ENCODE measurements around the gene GTF2A1. TPM values are rescaled to one million over a fixed set of nuclear protein-coding genes. Genes with fewer than 3 reads are reported as not detected.

Gene GTF2A1
- total and polyA plus RNA-seq, 5 donors from 2014 or later, result 6.9 to 26.2 (median 8.6) TPM

DNA sequence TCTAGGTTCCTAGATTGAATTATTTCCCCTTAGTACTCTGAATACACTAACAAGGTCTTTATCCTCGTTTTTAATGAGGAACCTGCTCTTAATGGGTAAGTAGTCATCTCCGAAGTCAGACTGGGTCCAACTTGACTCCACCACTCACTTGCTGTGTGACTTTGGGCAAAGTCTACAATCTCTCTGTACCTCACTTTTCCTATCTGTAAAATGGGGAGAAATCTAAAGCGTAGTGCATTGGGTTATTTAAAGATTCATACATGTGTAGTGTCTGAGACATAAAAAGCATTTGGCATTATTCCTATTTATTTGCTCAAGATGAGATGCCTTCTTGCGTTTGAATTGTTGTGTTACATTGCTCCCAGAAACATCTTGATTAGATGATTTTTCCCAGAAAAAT, 51.5 kb downstream of the GTF2A1 start:
- Mint-ChIP-seq H3K27me3 (no peaks in the 10 kb centered on the region), H3K9me3 (no peaks in the 10 kb centered on the region), H3K4me3 (peak overlapping the region; percentile 83 to 95 (median 94)), H3K27ac (peak overlapping the region; percentile 94 to 96 (median 95)), H3K4me1 (peaks cover 13 to 38% (median 27%) of the 10 kb centered on the region in 4 donors), H3K36me3 (no peaks in the 10 kb centered on the region)
- Histone ChIP-seq H3K27ac (ENCODE audit: insufficient read depth, low read length, poor library complexity, severe bottlenecking) (peak overlapping the region; percentile 87), H3K36me3 (ENCODE audit: control insufficient read depth, insufficient read depth, low read length) (no peaks in the 10 kb centered on the region), H3K4me3 (ENCODE audit: low read depth, low read length) (peak overlapping the region; percentile 79), H3K27me3 (ENCODE audit: control insufficient read depth, insufficient read depth, low read length) (no peaks in the 10 kb centered on the region), H3K4me1 (ENCODE audit: control insufficient read depth, insufficient read depth, low read length, poor library complexity, severe bottlenecking) (peaks cover 23% of the 10 kb centered on the region), H3K9me3 (ENCODE audit: control insufficient read depth in 2 of 2, low read length in 2 of 2) (no peaks in the 10 kb centered on the region)
- DNase-seq (no peak), ATAC-seq (ENCODE audit: low read depth in 2 of 2) (no peak)

DNA sequence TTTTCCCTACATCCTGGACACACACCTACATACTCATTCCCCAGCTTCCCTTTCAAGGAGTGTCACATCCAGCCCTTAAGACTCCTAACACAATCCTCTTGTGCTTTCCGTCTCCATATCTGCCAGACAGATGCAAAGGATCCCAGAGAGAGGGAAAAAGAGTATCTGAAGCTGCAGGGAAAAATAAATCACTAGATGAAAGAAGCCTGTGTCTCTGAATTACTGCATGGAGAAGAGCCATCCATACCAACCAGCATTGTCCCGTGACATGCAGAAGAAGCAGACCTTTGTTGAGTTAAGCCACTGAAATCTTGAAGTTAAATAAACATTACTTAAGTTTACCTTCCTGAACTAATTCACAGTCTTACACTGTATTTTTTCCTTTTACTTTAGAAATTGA, 54.6 kb downstream of the GTF2A1 start:
- H3K4me1 ChIP-seq (ENCODE audit: control insufficient read depth, insufficient read depth, low read length, poor library complexity, severe bottlenecking), result peaks cover 23% of the 10 kb centered on the region
- Mint-ChIP-seq H3K9me3 (no peaks in the 10 kb centered on the region), H3K4me1 (peaks cover 21 to 31% (median 24%) of the 10 kb centered on the region in 4 donors), H3K36me3 (no peaks in the 10 kb centered on the region), H3K4me3 (no peak overlapping the region), H3K27ac (no peak overlapping the region), H3K27me3 (no peaks in the 10 kb centered on the region)
- DNase-seq (no peak), ATAC-seq (ENCODE audit: low read depth in 2 of 2) (no peak)
- H3K27ac ChIP-seq (ENCODE audit: insufficient read depth, low read length, poor library complexity, severe bottlenecking), result no peak overlapping the region
- H3K4me3 ChIP-seq (ENCODE audit: low read depth, low read length), result no peak overlapping the region
- no peaks in the 10 kb centered on the region for H3K27me3 ChIP-seq (ENCODE audit: control insufficient read depth, insufficient read depth, low read length)
- H3K9me3 ChIP-seq (ENCODE audit: control insufficient read depth in 2 of 2, low read length in 2 of 2), result no peaks in the 10 kb centered on the region
- H3K36me3 ChIP-seq (ENCODE audit: control insufficient read depth, insufficient read depth, low read length), result no peaks in the 10 kb centered on the region

DNA sequence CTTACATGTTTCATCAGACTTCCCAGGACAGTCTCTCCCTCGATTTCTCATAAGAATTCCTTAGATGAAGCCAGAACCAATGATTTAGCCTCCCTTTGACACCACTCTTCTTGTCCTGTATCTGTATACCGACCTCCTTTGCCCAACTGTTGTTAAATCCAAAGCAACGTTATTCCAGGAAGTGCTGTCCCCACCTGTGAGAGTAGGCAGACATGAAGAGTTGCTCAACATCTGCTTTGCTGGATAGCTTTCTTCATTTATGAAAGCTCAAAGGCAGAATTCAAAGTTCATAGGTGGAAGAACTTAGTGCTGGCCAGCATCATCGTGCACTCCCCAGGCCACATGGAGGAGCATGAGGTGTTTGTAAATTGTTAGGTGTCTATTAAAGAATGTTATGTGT, 55.6 kb downstream of the GTF2A1 start:
- Mint-ChIP-seq H3K4me1 (peaks cover 14 to 22% (median 17%) of the 10 kb centered on the region in 4 donors), H3K27me3 (no peaks in the 10 kb centered on the region), H3K36me3 (no peaks in the 10 kb centered on the region), H3K27ac (no peak overlapping the region), H3K4me3 (no peak overlapping the region), H3K9me3 (no peaks in the 10 kb centered on the region)
- Histone ChIP-seq H3K36me3 (ENCODE audit: control insufficient read depth, insufficient read depth, low read length) (no peaks in the 10 kb centered on the region), H3K27me3 (ENCODE audit: control insufficient read depth, insufficient read depth, low read length) (no peaks in the 10 kb centered on the region), H3K4me1 (ENCODE audit: control insufficient read depth, insufficient read depth, low read length, poor library complexity, severe bottlenecking) (peaks cover 14% of the 10 kb centered on the region), H3K4me3 (ENCODE audit: low read depth, low read length) (no peak overlapping the region), H3K9me3 (ENCODE audit: control insufficient read depth in 2 of 2, low read length in 2 of 2) (no peaks in the 10 kb centered on the region), H3K27ac (ENCODE audit: insufficient read depth, low read length, poor library complexity, severe bottlenecking) (no peak overlapping the region)
- DNase-seq, result no peak
- no peak for ATAC-seq (ENCODE audit: low read depth in 2 of 2)

DNA sequence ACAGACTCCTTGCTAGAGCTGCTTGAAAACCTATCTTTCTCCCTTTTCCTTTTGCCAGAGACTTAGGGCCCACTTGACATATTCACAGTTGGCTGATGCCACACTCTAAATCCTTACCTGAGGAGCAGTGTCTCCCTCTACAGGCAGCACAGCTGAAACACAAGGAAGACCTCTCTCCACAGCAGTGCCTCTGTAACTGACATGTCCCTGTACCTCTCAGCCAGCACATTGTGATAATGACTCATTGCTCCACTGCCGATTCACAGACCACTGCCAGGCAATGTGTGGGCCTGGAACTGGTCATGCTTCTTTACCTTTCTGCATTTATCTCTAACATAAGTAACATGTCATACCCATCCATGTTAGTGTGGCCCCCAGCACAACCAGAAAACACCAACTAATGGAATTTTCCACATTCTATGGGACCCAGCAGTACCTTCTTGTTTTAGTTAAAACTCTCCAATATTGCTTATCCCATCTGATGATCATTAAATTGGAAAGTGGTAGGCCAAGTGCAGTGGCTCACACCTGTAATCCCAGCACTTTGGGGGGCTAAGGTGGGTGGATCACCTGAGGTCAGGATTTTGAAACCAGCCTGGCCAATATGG, 56.5 kb downstream of the GTF2A1 start:
- Mint-ChIP-seq H3K36me3 (no peaks in the 10 kb centered on the region), H3K9me3 (no peaks in the 10 kb centered on the region), H3K4me3 (no peak overlapping the region), H3K4me1 (peaks cover 8 to 13% (median 11%) of the 10 kb centered on the region in 4 donors), H3K27ac (peak overlapping the region in 2 of 3 donors; percentile 60 to 65), H3K27me3 (no peaks in the 10 kb centered on the region)
- DNase-seq, result peak in 2 of 3 donors; percentile 16 to 79
- Histone ChIP-seq H3K27me3 (ENCODE audit: control insufficient read depth, insufficient read depth, low read length) (no peaks in the 10 kb centered on the region), H3K4me1 (ENCODE audit: control insufficient read depth, insufficient read depth, low read length, poor library complexity, severe bottlenecking) (peaks cover 5% of the 10 kb centered on the region), H3K9me3 (ENCODE audit: control insufficient read depth in 2 of 2, low read length in 2 of 2) (no peaks in the 10 kb centered on the region), H3K4me3 (ENCODE audit: low read depth, low read length) (no peak overlapping the region), H3K36me3 (ENCODE audit: control insufficient read depth, insufficient read depth, low read length) (no peaks in the 10 kb centered on the region), H3K27ac (ENCODE audit: insufficient read depth, low read length, poor library complexity, severe bottlenecking) (no peak overlapping the region)
- peak; percentile 66 to 68 for ATAC-seq (ENCODE audit: low read depth in 2 of 2)

DNA sequence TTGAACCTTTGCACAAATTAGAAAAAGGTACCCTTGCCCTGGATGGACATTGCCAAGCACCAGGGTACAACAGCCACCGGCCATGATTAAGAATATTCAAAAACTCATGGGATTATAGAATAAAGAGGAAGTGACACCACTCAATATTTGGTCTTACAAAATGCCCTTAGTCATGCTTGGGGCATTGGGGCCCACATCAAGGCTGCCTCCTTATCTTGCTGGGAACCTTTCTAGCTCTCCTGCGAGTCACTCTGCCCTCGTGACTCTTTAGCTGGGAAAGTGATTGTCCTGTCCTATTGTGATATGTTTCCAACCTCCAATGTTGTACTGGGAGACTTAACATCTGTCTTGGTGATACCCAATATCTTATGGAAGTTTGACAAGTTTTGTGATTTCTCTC, 57.8 kb downstream of the GTF2A1 start:
- Mint-ChIP-seq H3K9me3 (no peaks in the 10 kb centered on the region), H3K36me3 (no peaks in the 10 kb centered on the region), H3K27ac (no peak overlapping the region), H3K4me1 (peaks cover 0 to 10% (median 3%) of the 10 kb centered on the region in 4 donors), H3K27me3 (no peaks in the 10 kb centered on the region), H3K4me3 (no peak overlapping the region)
- Histone ChIP-seq H3K9me3 (ENCODE audit: control insufficient read depth in 2 of 2, low read length in 2 of 2) (no peaks in the 10 kb centered on the region), H3K4me1 (ENCODE audit: control insufficient read depth, insufficient read depth, low read length, poor library complexity, severe bottlenecking) (no peaks in the 10 kb centered on the region), H3K36me3 (ENCODE audit: control insufficient read depth, insufficient read depth, low read length) (no peaks in the 10 kb centered on the region), H3K27me3 (ENCODE audit: control insufficient read depth, insufficient read depth, low read length) (no peaks in the 10 kb centered on the region), H3K4me3 (ENCODE audit: low read depth, low read length) (no peak overlapping the region), H3K27ac (ENCODE audit: insufficient read depth, low read length, poor library complexity, severe bottlenecking) (no peak overlapping the region)
- DNase-seq, result no peak
- no peak for ATAC-seq (ENCODE audit: low read depth in 2 of 2)

DNA sequence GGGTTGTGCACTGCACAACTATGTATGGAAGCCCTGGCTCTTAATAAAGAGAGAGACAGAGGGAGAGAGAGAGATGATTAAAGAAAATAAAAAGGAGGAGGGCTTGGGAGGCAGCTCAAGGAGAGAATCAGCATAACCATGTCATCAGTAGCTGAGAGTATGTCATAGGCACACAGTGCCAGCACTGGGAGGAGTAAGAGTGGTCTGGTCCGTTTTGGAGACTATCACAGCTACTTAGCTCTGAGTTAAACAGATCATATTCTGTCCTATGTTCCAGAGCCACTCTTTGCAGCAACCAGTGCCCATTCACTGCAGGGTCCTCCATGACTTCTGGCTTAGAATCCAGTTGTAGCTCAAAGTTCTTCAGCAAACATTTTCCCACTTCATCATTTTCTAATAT, 59.0 kb downstream of the GTF2A1 start:
- no peaks in the 10 kb centered on the region for H3K36me3 Mint-ChIP-seq
- H3K9me3 Mint-ChIP-seq, result no peaks in the 10 kb centered on the region
- no peaks in the 10 kb centered on the region for H3K27me3 ChIP-seq (ENCODE audit: control insufficient read depth, insufficient read depth, low read length)
- no peak overlapping the region for H3K4me3 ChIP-seq (ENCODE audit: low read depth, low read length)
- H3K4me1 Mint-ChIP-seq, result peaks cover 0 to 10% (median 2%) of the 10 kb centered on the region in 4 donors
- H3K27ac ChIP-seq (ENCODE audit: insufficient read depth, low read length, poor library complexity, severe bottlenecking), result no peak overlapping the region
- ATAC-seq (ENCODE audit: low read depth in 2 of 2) (no peak), DNase-seq (no peak)
- no peaks in the 10 kb centered on the region for H3K4me1 ChIP-seq (ENCODE audit: control insufficient read depth, insufficient read depth, low read length, poor library complexity, severe bottlenecking)
- H3K27me3 Mint-ChIP-seq, result no peaks in the 10 kb centered on the region
- H3K9me3 ChIP-seq (ENCODE audit: control insufficient read depth in 2 of 2, low read length in 2 of 2), result no peaks in the 10 kb centered on the region
- H3K4me3 Mint-ChIP-seq, result no peak overlapping the region
- no peaks in the 10 kb centered on the region for H3K36me3 ChIP-seq (ENCODE audit: control insufficient read depth, insufficient read depth, low read length)
- no peak overlapping the region for H3K27ac Mint-ChIP-seq

DNA sequence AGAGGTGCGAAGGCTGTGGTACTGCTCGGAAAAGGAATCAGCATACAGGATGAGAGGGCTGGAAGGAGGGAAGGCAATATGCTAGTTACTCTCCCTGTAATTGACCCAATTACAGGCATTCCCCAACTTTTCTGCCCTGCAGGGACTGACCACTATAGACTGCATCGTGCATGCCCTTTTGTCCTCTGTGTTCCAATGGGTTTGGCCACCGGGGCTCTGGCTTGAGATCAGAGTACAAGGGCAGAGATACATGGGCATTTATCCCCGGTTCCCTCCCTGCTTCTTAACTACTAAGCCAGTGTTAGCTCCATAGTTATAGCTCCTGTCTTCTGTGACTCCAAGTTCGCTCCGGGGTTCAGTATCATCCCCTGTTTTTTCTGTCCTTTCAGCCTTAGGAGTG, 59.7 kb downstream of the GTF2A1 start:
- no peak overlapping the region for H3K4me3 Mint-ChIP-seq
- Histone ChIP-seq H3K4me3 (ENCODE audit: low read depth, low read length) (no peak overlapping the region), H3K27me3 (ENCODE audit: control insufficient read depth, insufficient read depth, low read length) (no peaks in the 10 kb centered on the region), H3K4me1 (ENCODE audit: control insufficient read depth, insufficient read depth, low read length, poor library complexity, severe bottlenecking) (no peaks in the 10 kb centered on the region), H3K27ac (ENCODE audit: insufficient read depth, low read length, poor library complexity, severe bottlenecking) (no peak overlapping the region), H3K9me3 (ENCODE audit: control insufficient read depth in 2 of 2, low read length in 2 of 2) (no peaks in the 10 kb centered on the region), H3K36me3 (ENCODE audit: control insufficient read depth, insufficient read depth, low read length) (no peaks in the 10 kb centered on the region)
- DNase-seq (no peak), ATAC-seq (ENCODE audit: low read depth in 2 of 2) (no peak)
- no peaks in the 10 kb centered on the region for H3K9me3 Mint-ChIP-seq
- H3K4me1 Mint-ChIP-seq, result peaks cover 0 to 10% (median 2%) of the 10 kb centered on the region in 4 donors
- H3K27me3 Mint-ChIP-seq, result no peaks in the 10 kb centered on the region
- H3K27ac Mint-ChIP-seq, result no peak overlapping the region
- H3K36me3 Mint-ChIP-seq, result no peaks in the 10 kb centered on the region

DNA sequence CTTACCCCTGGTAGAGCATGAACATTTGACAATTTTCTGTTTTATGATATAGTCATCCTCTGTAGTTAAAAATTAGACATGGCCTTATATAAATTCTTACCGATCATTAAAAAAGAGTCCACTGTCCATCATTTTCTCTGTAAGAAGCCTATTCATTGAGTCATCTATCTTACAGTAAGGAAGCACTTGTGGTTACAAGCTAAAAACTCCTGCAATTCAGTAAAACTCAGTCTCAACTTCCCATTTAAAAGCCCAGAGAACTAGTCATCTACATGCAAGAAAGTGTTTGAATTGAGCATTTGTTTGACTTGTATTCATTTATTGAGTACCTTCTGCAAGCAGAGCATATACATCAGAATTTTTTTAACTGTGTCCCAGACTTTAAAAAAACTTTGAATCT, 63.3 kb downstream of the GTF2A1 start:
- ATAC-seq (ENCODE audit: low read depth in 2 of 2) (no peak), DNase-seq (no peak)
- Mint-ChIP-seq H3K4me1 (no peaks in the 10 kb centered on the region), H3K36me3 (no peaks in the 10 kb centered on the region), H3K9me3 (peaks cover 0 to 3% (median 0%) of the 10 kb centered on the region in 7 donors), H3K27me3 (peaks cover 4% of the 10 kb centered on the region), H3K27ac (no peak overlapping the region), H3K4me3 (no peak overlapping the region)
- no peaks in the 10 kb centered on the region for H3K4me1 ChIP-seq (ENCODE audit: control insufficient read depth, insufficient read depth, low read length, poor library complexity, severe bottlenecking)
- no peak overlapping the region for H3K27ac ChIP-seq (ENCODE audit: insufficient read depth, low read length, poor library complexity, severe bottlenecking)
- no peaks in the 10 kb centered on the region for H3K27me3 ChIP-seq (ENCODE audit: control insufficient read depth, insufficient read depth, low read length)
- H3K36me3 ChIP-seq (ENCODE audit: control insufficient read depth, insufficient read depth, low read length), result no peaks in the 10 kb centered on the region
- no peak overlapping the region for H3K4me3 ChIP-seq (ENCODE audit: low read depth, low read length)
- H3K9me3 ChIP-seq (ENCODE audit: control insufficient read depth in 2 of 2, low read length in 2 of 2), result no peaks in the 10 kb centered on the region

Measured in CD4-positive, CD25-positive, alpha-beta regulatory T cell (primary cell).